CD8-positive, alpha-beta memory T cell (primary cell): Measurements from ENCODE around the gene CERT1. TPM values are rescaled to one million over a fixed set of nuclear protein-coding genes. Genes with fewer than 3 reads are reported as not detected.
A peak's percentile ranks its signal among the peaks of the same experiment; 100 is the strongest.

Experiments
- CTCF ChIA-PET: fragments of 350-600 bp; sonication (Branson Sonifier 250); formaldehyde crosslinking; loops from one replicate; lab custom pipeline; 2021; ENCODE audit warnings: antibody characterized with exemption; lab: Charles Lee
- POLR2A ChIA-PET: fragments of 350-600 bp; sonication (Branson Sonifier 250); formaldehyde crosslinking; loops from one replicate; lab custom pipeline; 2021; ENCODE audit warnings: antibody characterized with exemption; lab: Charles Lee
- DNase-seq, 5 donors: peaks; one replicate each; pipeline versions ENCODE4 v3.0.0 to v3.0.0-alpha.2; 2020 to 2022; ENCODE audit warnings: mixed read lengths in 1 of 5
- H3K27ac ChIP-seq: one replicate; pipeline ENCODE4 v1.7.0; 2013; ENCODE audit warnings: low read depth, mild to moderate bottlenecking, low read length, moderate library complexity
- H3K27me3 ChIP-seq: 2 replicates; pipeline ENCODE4 v1.7.0; 2013; ENCODE audit warnings: low read length, mild to moderate bottlenecking; ENCODE audit not compliant: insufficient read depth, poor library complexity, severe bottlenecking
- H3K36me3 ChIP-seq: 2 replicates; pipeline ENCODE4 v1.7.0; 2013; ENCODE audit warnings: mild to moderate bottlenecking, low read length, moderate library complexity; ENCODE audit not compliant: insufficient read depth
- H3K4me1 ChIP-seq: 2 replicates; pipeline ENCODE4 v1.7.0; 2013; ENCODE audit warnings: mild to moderate bottlenecking, low read length, moderate library complexity; ENCODE audit not compliant: insufficient read depth
- H3K4me3 ChIP-seq: 2 replicates; pipeline ENCODE4 v1.7.0; 2013; ENCODE audit warnings: mild to moderate bottlenecking, low read length
- H3K9me3 ChIP-seq: 2 replicates; pipeline ENCODE4 v1.7.0; 2013; ENCODE audit warnings: mild to moderate bottlenecking, low read length
- H3K27ac Mint-ChIP-seq, 8 donors: one replicate each; pipeline ENCODE4 v1.8.0; 2020 to 2021; ENCODE audit warnings: mixed read lengths in 8 of 8, mild to moderate bottlenecking in 6 of 8, inconsistent platforms in 3 of 8, moderate library complexity in 3 of 8
- H3K27me3 Mint-ChIP-seq, 2 donors: one replicate each; pipeline ENCODE4 v1.8.0; 2020 to 2021; ENCODE audit warnings: mixed read lengths in 2 of 2, mild to moderate bottlenecking in 1 of 2, moderate library complexity in 1 of 2
- H3K36me3 Mint-ChIP-seq, 3 donors: one replicate each; pipeline ENCODE4 v1.8.0; 2020 to 2021; ENCODE audit warnings: mixed read lengths in 3 of 3, inconsistent platforms in 1 of 3, mild to moderate bottlenecking in 1 of 3
- H3K4me1 Mint-ChIP-seq, 3 donors: one replicate each; pipeline ENCODE4 v1.8.0; 2020 to 2021; ENCODE audit warnings: mixed read lengths in 3 of 3, inconsistent platforms in 1 of 3, mild to moderate bottlenecking in 1 of 3
- H3K4me3 Mint-ChIP-seq, 7 donors: one replicate each; pipeline ENCODE4 v1.8.0; 2020 to 2021; ENCODE audit warnings: mixed read lengths in 7 of 7, mild to moderate bottlenecking in 6 of 7, moderate library complexity in 4 of 7, inconsistent platforms in 2 of 7
- H3K9me3 Mint-ChIP-seq, 5 donors: one replicate each; pipeline ENCODE4 v1.8.0; 2020 to 2022; ENCODE audit warnings: mixed read lengths in 5 of 5, mild to moderate bottlenecking in 3 of 5, moderate library complexity in 2 of 5, inconsistent platforms in 1 of 5
- polyA plus RNA-seq: library from polyadenylated mRNA; unstranded; fragments of 300-500 nt; fragmentation: Illumina TruSeq; gene quantifications from one replicate; pipeline ENCODE4 v1.2.3, GENCODE V29; 2021
- total RNA-seq, 2 experiments: library from RNA; stranded (reverse); gene quantifications; one replicate each; pipeline ENCODE4 v1.2.3, GENCODE V29; 2021

CERT1 gene
- total and polyA plus RNA-seq, 3 experiments from 2014 or later = 18.5 to 35.4 (median 35.0) TPM

- Mint-ChIP-seq H3K36me3 (peaks cover 10 to 33% (median 24%) of the 10 kb centered on the region in 3 donors), H3K4me3 (no peak overlapping the region), H3K27ac (no peak overlapping the region), H3K27me3 (no peaks in the 10 kb centered on the region), H3K9me3 (peaks cover 11 to 19% (median 18%) of the 10 kb centered on the region in 5 donors), H3K4me1 (peaks cover 30 to 69% (median 66%) of the 10 kb centered on the region in 3 donors)
- ChIA-PET POLR2A (no interaction called here), CTCF (no interaction called here)
- H3K27ac ChIP-seq = no peak overlapping the region
- H3K9me3 ChIP-seq = peaks cover 9% of the 10 kb centered on the region
- peaks cover 9% of the 10 kb centered on the region for H3K4me1 ChIP-seq
- no peak overlapping the region for H3K4me3 ChIP-seq
- DNase-seq = no peak
- H3K36me3 ChIP-seq = no peaks in the 10 kb centered on the region
- no peaks in the 10 kb centered on the region for H3K27me3 ChIP-seq
Measured at GRCh38 chr5:75522542-75522941, 11.1 kb upstream of the CERT1 start.

GRCh38 chr5:75522025-75522424 lies 10.6 kb upstream of the CERT1 start:
- no peak for DNase-seq
- Histone ChIP-seq H3K27me3 (no peaks in the 10 kb centered on the region), H3K9me3 (peaks cover 9% of the 10 kb centered on the region), H3K36me3 (no peaks in the 10 kb centered on the region), H3K4me3 (no peak overlapping the region), H3K27ac (no peak overlapping the region), H3K4me1 (peaks cover 9% of the 10 kb centered on the region)
- Mint-ChIP-seq H3K27me3 (no peaks in the 10 kb centered on the region), H3K9me3 (peaks cover 11 to 19% (median 18%) of the 10 kb centered on the region in 5 donors), H3K4me1 (peaks cover 32 to 72% (median 71%) of the 10 kb centered on the region in 3 donors), H3K36me3 (peaks cover 10 to 33% (median 24%) of the 10 kb centered on the region in 3 donors), H3K4me3 (no peak overlapping the region), H3K27ac (no peak overlapping the region)
- CTCF ChIA-PET = no interaction called here
- POLR2A ChIA-PET = no interaction called here

- H3K9me3 Mint-ChIP-seq = peaks cover 11 to 19% (median 18%) of the 10 kb centered on the region in 5 donors
- peaks cover 32 to 78% (median 76%) of the 10 kb centered on the region in 3 donors for H3K4me1 Mint-ChIP-seq
- DNase-seq = no peak
- no peaks in the 10 kb centered on the region for H3K27me3 ChIP-seq
- peaks cover 10 to 33% (median 24%) of the 10 kb centered on the region in 3 donors for H3K36me3 Mint-ChIP-seq
- peaks cover 9% of the 10 kb centered on the region for H3K9me3 ChIP-seq
- no peak overlapping the region for H3K4me3 Mint-ChIP-seq
- H3K4me1 ChIP-seq = peaks cover 8% of the 10 kb centered on the region
- H3K36me3 ChIP-seq = no peaks in the 10 kb centered on the region
- ChIA-PET CTCF (no interaction called here), POLR2A (interaction anchor here (0.5 kb wide), 1 partner anchor 20 kb away, joined by 3 read pairs; no protein-coding TSS in a partner anchor)
- no peak overlapping the region for H3K4me3 ChIP-seq
- no peaks in the 10 kb centered on the region for H3K27me3 Mint-ChIP-seq
- no peak overlapping the region for H3K27ac Mint-ChIP-seq
- no peak overlapping the region for H3K27ac ChIP-seq
Measured at GRCh38 chr5:75521195-75521594, 9.8 kb upstream of the CERT1 start.

GRCh38 chr5:75519761-75520160 lies 8.3 kb upstream of the CERT1 start:
- Mint-ChIP-seq H3K36me3 (peaks cover 10 to 33% (median 24%) of the 10 kb centered on the region in 3 donors), H3K27me3 (no peaks in the 10 kb centered on the region), H3K27ac (no peak overlapping the region), H3K4me1 (peaks cover 23 to 66% (median 62%) of the 10 kb centered on the region in 3 donors), H3K9me3 (peaks cover 11 to 19% (median 18%) of the 10 kb centered on the region in 5 donors), H3K4me3 (no peak overlapping the region)
- no peaks in the 10 kb centered on the region for H3K27me3 ChIP-seq
- CTCF ChIA-PET = no interaction called here
- H3K4me1 ChIP-seq = no peaks in the 10 kb centered on the region
- H3K9me3 ChIP-seq = peaks cover 9% of the 10 kb centered on the region
- no peak for DNase-seq
- POLR2A ChIA-PET = no interaction called here
- no peaks in the 10 kb centered on the region for H3K36me3 ChIP-seq
- H3K4me3 ChIP-seq = no peak overlapping the region
- H3K27ac ChIP-seq = no peak overlapping the region

- no peak for DNase-seq
- Mint-ChIP-seq H3K27ac (peak overlapping the region in 1 of 8 donors; percentile 63), H3K9me3 (no peaks in the 10 kb centered on the region), H3K36me3 (peaks cover 1 to 15% (median 3%) of the 10 kb centered on the region in 3 donors), H3K4me3 (peak overlapping the region in 1 of 7 donors; percentile 14), H3K4me1 (peaks cover 50 to 73% (median 72%) of the 10 kb centered on the region in 3 donors), H3K27me3 (no peaks in the 10 kb centered on the region)
- CTCF ChIA-PET = no interaction called here
- POLR2A ChIA-PET = no interaction called here
- H3K36me3 ChIP-seq = no peaks in the 10 kb centered on the region
- H3K4me1 ChIP-seq = peaks cover 30% of the 10 kb centered on the region
- no peak overlapping the region for H3K4me3 ChIP-seq
- H3K27ac ChIP-seq = no peak overlapping the region
- H3K27me3 ChIP-seq = no peaks in the 10 kb centered on the region
- H3K9me3 ChIP-seq = no peaks in the 10 kb centered on the region
Measured at GRCh38 chr5:75514323-75514722, 2.9 kb upstream of the CERT1 start.

GRCh38 chr5:75513841-75514240 lies 2.4 kb upstream of the CERT1 start:
- no peaks in the 10 kb centered on the region for H3K9me3 ChIP-seq
- no peak overlapping the region for H3K4me3 ChIP-seq
- ChIA-PET CTCF (no interaction called here), POLR2A (no interaction called here)
- Mint-ChIP-seq H3K27ac (peak overlapping the region in 3 of 8 donors; percentile 63 to 96 (median 71)), H3K36me3 (peaks cover 0 to 15% (median 0%) of the 10 kb centered on the region in 3 donors), H3K4me3 (peak overlapping the region in 1 of 7 donors; percentile 14), H3K9me3 (no peaks in the 10 kb centered on the region), H3K27me3 (no peaks in the 10 kb centered on the region), H3K4me1 (peaks cover 48 to 73% (median 71%) of the 10 kb centered on the region in 3 donors)
- H3K4me1 ChIP-seq = peaks cover 34% of the 10 kb centered on the region
- H3K27ac ChIP-seq = no peak overlapping the region
- DNase-seq = no peak
- H3K36me3 ChIP-seq = no peaks in the 10 kb centered on the region
- H3K27me3 ChIP-seq = no peaks in the 10 kb centered on the region

GRCh38 chr5:75512383-75513074 lies 1.1 kb upstream of the CERT1 start:
- no peaks in the 10 kb centered on the region for H3K36me3 ChIP-seq
- Mint-ChIP-seq H3K9me3 (no peaks in the 10 kb centered on the region), H3K27me3 (no peaks in the 10 kb centered on the region), H3K4me1 (peaks cover 50 to 73% (median 71%) of the 10 kb centered on the region in 3 donors), H3K27ac (peak overlapping the region; percentile 89 to 98 (median 96)), H3K4me3 (peak overlapping the region; percentile 86 to 97 (median 95)), H3K36me3 (peaks cover 0 to 13% (median 2%) of the 10 kb centered on the region in 3 donors)
- peaks cover 43% of the 10 kb centered on the region for H3K4me1 ChIP-seq
- no peak for DNase-seq
- no peaks in the 10 kb centered on the region for H3K9me3 ChIP-seq
- H3K27ac ChIP-seq = peak overlapping the region; percentile 79
- ChIA-PET CTCF (no interaction called here), POLR2A (interaction anchor here (1.2 to 2.4 kb wide), 2 partner anchors 176 to 276 kb away, joined by 3 to 10 read pairs; partner anchors contain the start of genes ANKRD31 and HMGCR)
- H3K4me3 ChIP-seq = peak overlapping the region; percentile 83
- no peaks in the 10 kb centered on the region for H3K27me3 ChIP-seq
